HG02763 (cell line): ENCODE data around the gene TMEM174.
"Not testable (repeated sequence)": the region's sequence is repeated elsewhere in the genome, so short reads cannot be mapped to it uniquely, and the experiment has no call there.

Experiments used
- ATAC-seq: cut with Tn5 transposase; IDR thresholded peaks from one replicate; pipeline ENCODE4 v1.9.1; 2021; ENCODE audit warnings: mild to moderate bottlenecking, moderate library complexity; ENCODE audit not compliant: unreplicated experiment

TMEM174 gene

GRCh38 chr5:73218552-73219171, 45.7 kb downstream of the TMEM174 start:
- ATAC-seq = no peak

DNA sequence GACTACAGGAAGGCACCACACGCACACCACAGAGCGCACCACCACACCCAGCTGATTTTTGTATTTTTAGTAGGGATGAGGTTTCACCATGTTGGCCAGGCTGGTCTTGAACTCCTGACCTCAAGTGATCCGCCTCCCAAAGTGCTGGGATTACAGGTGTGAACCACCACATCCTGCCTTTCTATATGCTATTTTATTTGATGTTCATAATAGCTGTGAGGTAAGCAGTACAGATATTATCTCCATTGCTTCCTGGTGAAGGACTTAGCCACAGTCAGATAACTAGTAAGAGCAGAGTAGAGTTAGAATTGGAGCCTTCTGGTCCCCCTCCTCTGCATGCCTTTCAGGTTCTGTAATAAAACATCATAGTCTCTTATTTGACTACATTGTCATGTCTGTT, 46.3 kb downstream of the TMEM174 start:
- not testable (repeated sequence) for ATAC-seq

DNA sequence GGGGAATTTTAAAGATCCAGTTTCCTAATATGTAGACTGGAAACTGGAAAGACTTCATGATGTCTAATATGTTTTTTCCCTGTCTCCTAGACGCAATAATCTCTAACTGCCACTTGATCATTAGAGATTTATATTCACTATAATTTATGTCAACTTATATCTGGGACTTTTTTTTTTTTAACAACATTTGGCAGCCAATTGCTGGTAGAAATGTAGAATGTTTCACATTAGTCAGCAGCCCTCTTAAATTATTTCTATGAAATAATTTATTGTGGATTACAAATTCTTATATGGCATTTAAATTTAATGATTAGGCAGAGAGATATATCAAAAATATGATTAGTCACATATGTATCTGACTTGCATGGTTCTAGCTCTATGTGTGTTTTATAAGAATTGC, 48.2 kb downstream of the TMEM174 start:
- ATAC-seq = no peak

- ATAC-seq = no peak
Observed at GRCh38 chr5:73221726-73222125, 48.7 kb downstream of the TMEM174 start.

GRCh38 chr5:73222173-73222572, 49.2 kb downstream of the TMEM174 start:
- no peak for ATAC-seq
